Vagina (tissue), 2 donors: ENCODE results near the gene ATP2B2.

Experiments
- POLR2A ChIP-seq, 2 donors: fragments of 450-650 bp; IDR thresholded peaks; one replicate each; pipeline ENCODE4 v1.6.1; 2017; ENCODE audit warnings: antibody characterized with exemption in 2 of 2, mild to moderate bottlenecking in 2 of 2, moderate library complexity in 2 of 2
- POLR2AphosphoS5 ChIP-seq, 2 donors: sonication (generic); formaldehyde crosslinking; IDR thresholded peaks; one replicate each; pipeline ENCODE4 v1.9.0; 2017; ENCODE audit warnings: antibody characterized with exemption in 2 of 2, mild to moderate bottlenecking in 2 of 2, low read depth in 1 of 2; ENCODE audit not compliant: insufficient read depth in 1 of 2
- TF ChIP-seq, protein P1 (sequence below), 3 experiments: fragments of 450-650 bp in 2 of 3; fragments of 200-600 bp in 1 of 3; sonication (generic) in 1 of 3; IDR thresholded peaks; one replicate each; pipeline ENCODE4 v1.5.1; 2017 to 2019; ENCODE audit warnings: antibody characterized with exemption in 3 of 3, mild to moderate bottlenecking in 2 of 3, moderate library complexity in 2 of 3

DNA sequence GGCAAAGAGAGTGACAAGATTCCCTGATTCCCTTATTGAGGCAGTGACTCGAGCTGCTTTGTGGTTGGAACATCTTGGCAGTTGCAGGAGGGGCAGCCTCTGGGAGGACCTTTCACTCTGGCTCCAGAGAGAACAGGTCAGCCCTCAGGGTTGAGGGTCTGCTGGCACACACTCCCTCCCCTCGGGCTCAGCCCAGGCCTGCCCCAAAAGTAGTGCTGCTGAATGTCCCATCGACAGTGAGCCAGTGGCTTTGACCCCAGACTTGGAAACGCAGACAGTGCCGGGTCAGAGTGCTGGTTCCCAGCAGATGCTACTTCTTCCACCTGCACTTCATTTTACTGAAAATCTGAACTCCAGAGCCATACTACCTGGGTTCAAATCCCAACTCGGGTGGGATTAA, 25.6 kb upstream of the ATP2B2 start:
- TF ChIP-seq, protein P1, sequence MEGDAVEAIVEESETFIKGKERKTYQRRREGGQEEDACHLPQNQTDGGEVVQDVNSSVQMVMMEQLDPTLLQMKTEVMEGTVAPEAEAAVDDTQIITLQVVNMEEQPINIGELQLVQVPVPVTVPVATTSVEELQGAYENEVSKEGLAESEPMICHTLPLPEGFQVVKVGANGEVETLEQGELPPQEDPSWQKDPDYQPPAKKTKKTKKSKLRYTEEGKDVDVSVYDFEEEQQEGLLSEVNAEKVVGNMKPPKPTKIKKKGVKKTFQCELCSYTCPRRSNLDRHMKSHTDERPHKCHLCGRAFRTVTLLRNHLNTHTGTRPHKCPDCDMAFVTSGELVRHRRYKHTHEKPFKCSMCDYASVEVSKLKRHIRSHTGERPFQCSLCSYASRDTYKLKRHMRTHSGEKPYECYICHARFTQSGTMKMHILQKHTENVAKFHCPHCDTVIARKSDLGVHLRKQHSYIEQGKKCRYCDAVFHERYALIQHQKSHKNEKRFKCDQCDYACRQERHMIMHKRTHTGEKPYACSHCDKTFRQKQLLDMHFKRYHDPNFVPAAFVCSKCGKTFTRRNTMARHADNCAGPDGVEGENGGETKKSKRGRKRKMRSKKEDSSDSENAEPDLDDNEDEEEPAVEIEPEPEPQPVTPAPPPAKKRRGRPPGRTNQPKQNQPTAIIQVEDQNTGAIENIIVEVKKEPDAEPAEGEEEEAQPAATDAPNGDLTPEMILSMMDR (IDR thresholded peaks at IDR 0.05): no peak
- no peak for TF ChIP-seq POLR2AphosphoS5 (IDR thresholded peaks at IDR 0.05; ENCODE audit: insufficient read depth in 1 of 2, low read depth in 1 of 2)
- no peak for TF ChIP-seq POLR2A (IDR thresholded peaks at IDR 0.05)
